NK-92 (cell line): ENCODE data around the gene CCDC71L.
A peak's percentile ranks its signal among the peaks of the same experiment; 100 is the strongest.
"Not testable (repeated sequence)": the region's sequence is repeated elsewhere in the genome, so short reads cannot be mapped to it uniquely, and the experiment has no call there.

Source experiments
- DNase-seq: peaks from one replicate; lab custom pipeline; 2025; ENCODE audit not compliant: unreplicated experiment; lab: John Stamatoyannopoulos, UW

The CCDC71L gene

GRCh38 chr7:106660862-106661720 lies at the start of gene CCDC71L:
CCDC71L (minus strand) TSS chr7:106661158; CDS start chr7:106660896, 262 bp downstream.
- DNase-seq: peak; percentile 58

- DNase-seq: not testable (repeated sequence)
Measured at GRCh38 chr7:106709604-106710003, 48.6 kb upstream of the CCDC71L start.

- no peak for DNase-seq
Measured at GRCh38 chr7:106704000-106704840, 43.3 kb upstream of the CCDC71L start.

GRCh38 chr7:106693677-106694353 lies 32.9 kb upstream of the CCDC71L start:
- no peak for DNase-seq

GRCh38 chr7:106692450-106693051 lies 31.6 kb upstream of the CCDC71L start:
- no peak for DNase-seq

DNA sequence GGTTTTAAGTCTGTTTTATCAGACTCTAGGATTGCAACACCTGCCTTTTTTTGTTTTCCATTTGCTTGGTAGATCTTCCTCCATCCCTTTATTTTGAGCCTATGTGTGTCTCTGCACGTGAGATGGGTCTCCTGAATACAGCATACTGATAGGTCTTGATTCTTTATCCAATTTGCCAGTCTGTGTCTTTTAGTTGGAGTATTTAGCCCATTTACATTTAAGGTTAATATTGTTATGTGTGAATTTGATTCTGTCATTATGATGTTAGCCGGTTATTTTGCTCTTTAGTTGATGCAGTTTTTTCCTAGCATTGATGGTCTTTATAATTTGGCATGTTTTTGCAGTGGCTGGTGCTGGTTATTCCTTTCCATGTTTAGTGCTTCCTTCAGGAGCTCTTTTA lies 27.2 kb upstream of the CCDC71L start:
- DNase-seq: not testable (repeated sequence)

- DNase-seq: no peak
Measured at GRCh38 chr7:106683941-106684340, 23.0 kb upstream of the CCDC71L start.

DNA sequence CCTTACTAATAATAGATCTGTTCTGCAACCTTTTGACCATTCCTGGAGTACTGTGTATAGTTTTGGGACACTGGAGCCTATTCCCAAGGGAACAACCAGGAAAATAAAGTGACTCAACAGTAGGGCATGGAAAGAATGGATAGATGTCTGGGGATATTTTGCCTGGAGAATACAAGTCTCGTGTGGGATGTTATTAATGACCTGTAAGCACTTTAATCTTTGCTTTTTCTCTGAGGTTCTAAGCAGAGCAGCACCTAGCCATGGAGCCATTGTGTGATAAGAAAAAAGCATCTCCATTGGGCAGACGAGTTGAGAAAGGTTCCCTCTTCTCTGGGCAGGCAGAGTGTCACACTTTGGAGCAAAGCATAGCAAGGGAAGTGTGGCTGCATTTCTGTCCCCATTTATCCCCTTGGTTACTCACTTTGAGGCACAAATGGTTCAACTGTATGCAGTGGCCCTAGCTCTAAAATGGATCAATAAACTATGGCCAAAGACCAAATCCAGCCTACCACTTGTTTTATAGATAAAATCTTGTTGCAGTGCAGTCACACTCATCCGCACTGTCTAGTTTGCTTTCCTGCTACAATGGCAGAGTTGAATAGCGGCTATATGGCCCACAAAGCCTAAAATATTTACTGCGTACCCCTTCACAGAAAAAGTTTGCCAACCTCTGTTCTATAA lies 21.0 kb upstream of the CCDC71L start:
- no peak for DNase-seq

DNA sequence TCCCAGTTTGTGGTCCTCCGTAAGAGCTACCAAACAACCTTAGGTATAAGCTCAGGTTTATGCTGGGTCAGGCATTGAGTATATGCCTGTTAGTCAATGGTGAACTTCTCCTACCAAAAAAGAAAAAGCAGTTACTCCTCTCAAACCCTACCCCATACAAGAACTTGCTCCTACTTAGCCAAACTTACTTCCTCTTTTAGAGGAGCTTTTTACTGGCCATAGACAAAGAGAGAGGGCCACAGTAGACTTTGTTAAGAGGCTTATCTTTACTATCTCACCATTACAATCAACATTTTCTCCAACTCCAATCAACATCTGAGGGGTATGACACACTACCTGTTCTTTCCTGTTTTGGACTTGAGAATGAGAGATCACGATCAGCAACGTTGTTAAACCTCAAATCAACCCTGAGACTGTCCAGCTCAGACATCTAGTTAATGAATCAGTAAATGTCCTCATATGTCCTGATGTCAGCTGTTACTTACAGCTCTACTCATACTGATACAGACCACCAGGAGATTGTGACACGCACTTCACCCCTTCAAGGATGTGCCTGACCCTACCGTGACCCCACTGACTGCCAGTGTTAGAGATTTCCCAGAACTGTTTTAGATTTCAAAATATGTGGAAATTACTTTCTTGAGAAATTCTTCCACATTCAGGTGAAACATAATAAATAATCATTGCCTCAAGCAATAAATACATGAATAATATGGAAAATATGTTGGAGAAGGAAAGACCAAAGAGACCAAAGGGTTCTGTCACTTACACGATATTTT lies 18.4 kb upstream of the CCDC71L start:
- DNase-seq: no peak

DNA sequence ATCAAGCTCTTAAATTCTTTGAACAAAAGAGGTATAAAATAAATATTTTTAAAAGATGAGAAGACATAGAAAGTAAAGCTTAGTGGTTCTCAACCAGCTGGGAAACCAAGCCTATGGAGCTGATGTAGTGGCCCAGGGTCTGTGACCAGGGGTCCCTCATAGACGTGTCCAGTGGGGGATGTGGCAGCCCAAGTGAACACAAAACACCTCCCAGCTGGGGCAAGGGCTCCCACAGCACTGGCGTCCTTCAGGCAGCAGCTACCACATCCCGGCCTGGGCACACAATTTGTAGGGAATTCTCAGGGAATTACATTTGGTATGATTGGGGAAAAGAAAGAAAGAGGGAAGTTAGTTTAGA lies 17.8 kb upstream of the CCDC71L start:
- no peak for DNase-seq

DNA sequence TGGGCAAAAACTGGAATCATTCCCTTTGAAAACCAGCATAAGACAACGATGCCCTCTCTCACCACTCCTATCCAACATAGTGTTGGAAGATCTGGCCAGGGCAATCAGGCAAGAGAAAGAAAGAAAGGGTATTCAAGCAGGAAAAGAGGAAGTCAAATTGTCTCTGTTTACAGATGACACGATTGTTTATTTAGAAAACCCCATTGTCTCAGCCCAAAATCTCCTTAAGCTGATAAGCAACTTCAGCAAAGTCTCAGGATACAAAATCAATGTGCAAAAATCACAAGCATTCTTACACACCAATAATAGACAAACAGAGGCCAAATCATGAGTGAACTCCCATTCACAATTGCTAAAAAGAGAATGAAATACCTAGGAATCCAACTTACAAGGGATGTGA lies 15.5 kb upstream of the CCDC71L start:
- DNase-seq: not testable (repeated sequence)

- DNase-seq: not testable (repeated sequence)
Measured at GRCh38 chr7:106673688-106674087, 12.7 kb upstream of the CCDC71L start.

- not testable (repeated sequence) for DNase-seq
Measured at GRCh38 chr7:106671930-106672329, 11.0 kb upstream of the CCDC71L start.

DNA sequence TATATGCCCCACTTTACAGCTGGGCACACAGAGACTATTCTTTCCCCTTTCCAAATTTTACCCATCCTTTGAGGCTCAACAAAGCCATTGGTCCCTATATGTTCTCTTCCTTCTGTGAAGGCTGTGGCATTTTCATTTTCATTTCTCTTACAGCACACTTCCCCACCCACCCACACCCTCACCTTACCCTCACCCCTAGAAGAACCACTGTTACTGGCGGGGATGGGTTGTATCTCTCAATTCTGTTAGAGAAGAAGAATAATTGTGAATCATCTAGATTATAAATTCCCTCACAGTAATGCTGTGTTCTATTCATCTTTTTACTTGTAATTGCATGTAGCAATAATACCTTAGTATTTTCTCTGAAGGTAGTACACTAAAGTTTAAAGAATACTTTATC lies 10.2 kb upstream of the CCDC71L start:
- no peak for DNase-seq

DNA sequence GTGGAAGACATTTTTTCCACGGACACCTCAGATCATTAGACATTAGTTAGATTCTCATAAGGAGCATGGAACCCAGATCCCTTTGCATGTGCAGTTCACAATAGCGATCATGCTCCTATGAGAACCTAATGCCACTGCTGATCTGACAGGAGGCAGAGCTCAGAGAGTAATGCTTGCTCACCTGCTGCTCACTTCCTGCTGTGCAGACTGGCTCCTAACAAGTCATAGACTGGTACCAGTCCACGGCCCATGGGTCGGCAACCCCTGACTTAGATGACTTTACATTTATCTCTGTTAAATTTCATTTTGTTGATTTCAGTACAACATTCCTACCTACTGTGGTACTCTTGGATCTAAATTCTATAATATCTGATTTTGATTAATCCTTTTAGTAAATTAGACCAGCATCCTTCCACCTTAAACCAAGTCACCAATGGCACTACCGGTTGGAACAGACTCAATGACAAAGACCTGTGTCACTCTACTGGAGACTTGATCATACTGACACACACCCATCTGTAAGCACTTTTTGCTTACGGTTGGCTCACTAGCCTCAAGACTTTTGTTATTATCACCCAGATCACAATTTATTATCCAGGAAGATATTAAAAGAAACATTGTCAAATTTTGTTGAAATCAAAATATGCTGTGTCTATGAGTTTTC lies 8.0 kb upstream of the CCDC71L start:
- no peak for DNase-seq

GRCh38 chr7:106666353-106666752 lies 5.4 kb upstream of the CCDC71L start:
- DNase-seq: no peak

GRCh38 chr7:106664343-106664742 lies 3.4 kb upstream of the CCDC71L start:
- DNase-seq: no peak

DNA sequence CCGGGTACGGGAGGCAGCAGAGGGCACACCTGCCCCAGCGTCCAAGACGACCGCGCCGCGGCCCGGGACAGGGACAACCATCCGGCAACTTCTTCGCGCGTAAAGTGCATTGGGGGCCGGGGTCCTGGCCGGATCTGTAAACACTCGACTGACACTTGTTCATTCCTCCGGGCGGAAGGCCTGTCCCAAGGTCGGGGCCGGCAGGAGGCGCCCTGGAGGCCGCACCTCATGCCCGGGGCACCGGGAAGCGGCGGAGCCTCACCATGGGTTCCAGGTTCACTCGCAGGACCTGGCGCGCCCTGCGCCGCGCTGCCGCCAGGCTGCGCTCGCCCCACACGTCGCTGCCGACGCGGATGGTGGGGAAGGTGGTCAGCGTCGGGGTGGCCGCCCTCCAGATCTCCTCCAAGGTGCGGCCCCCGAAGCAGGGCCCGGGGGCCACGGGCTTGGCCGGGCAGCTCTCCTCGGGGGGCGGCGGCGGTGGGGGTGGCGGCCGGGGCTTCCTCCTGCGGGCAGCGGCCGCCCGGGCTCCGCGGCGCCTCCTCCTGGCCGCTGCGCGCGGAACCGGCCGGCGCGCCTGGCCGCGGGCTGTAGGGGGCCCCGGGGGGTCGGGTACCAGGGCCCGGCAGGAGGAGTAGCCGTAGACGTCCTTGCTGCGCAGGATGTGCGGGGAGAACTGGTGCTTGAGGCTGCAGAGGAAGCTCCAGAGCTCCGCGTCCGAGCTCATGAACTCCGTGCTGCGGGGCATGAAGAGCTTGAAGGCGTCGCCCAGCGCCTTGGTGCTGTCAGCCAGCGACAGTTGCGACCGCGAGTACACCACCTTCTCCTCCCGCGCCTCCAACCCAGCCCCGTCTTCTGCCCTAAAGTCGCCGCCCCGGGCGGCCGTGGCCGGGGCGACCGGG lies 746 bp downstream of the CCDC71L start:
- no peak for DNase-seq
